A549 (cell line): ENCODE results near the gene FAM193A. TPM values are rescaled to one million over a fixed set of nuclear protein-coding genes. Genes with fewer than 3 reads are reported as not detected.
"Not testable (repeated sequence)": the region's sequence is repeated elsewhere in the genome, so short reads cannot be mapped to it uniquely, and the experiment has no call there.

Experiments used
- ATAC-seq, 2 experiments: fragments of 200-7000 bp in 1 of 2; fragments of >200 bp in 1 of 2; cut with Nextera tagmentation in 1 of 2; cut with Tn5 transposase in 1 of 2; 3 replicates each; pipeline versions ENCODE4 v1.8.0 to v1.9.1; 2018 to 2020; ENCODE audit warnings: mild to moderate bottlenecking in 1 of 2, moderate library complexity in 1 of 2
- CTCF ChIA-PET: fragments of 300-600 bp; sonication (Branson Sonifier 250); formaldehyde crosslinking; extraction: SDS; loops from one replicate; lab custom pipeline; 2021; ENCODE audit warnings: antibody characterized with exemption, inconsistent platforms; lab: Yijun Ruan, JAX
- POLR2A ChIA-PET: fragments of 350-600 bp; formaldehyde crosslinking; extraction: SDS; loops from one replicate; lab custom pipeline; 2021; ENCODE audit warnings: antibody characterized with exemption, inconsistent platforms; lab: Yijun Ruan, JAX
- DNase-seq, 2 experiments: peaks; one replicate each; pipeline versions ENCODE4 v3.0.0 to v3.0.0-alpha.2; 2011 to 2016; ENCODE audit warnings: low read depth in 1 of 2, low spot score in 1 of 2
- FAIRE-seq: peaks from 2 replicates; lab custom pipeline; 2011; peaks lifted over from hg19 to GRCh38; lab: Jason Lieb, UNC
- H3K27ac ChIP-seq, 2 experiments: fragments of >200 bp; sonication (Bioruptor Twin); formaldehyde crosslinking; 3 replicates each; pipeline ENCODE4 v1.5.1; 2016 to 2017
- H3K4me1 ChIP-seq: fragments of >200 bp; sonication (Bioruptor Twin); formaldehyde crosslinking; 3 replicates; pipeline ENCODE4 v1.6.1; 2016
- H3K4me2 ChIP-seq: fragments of >200 bp; sonication (Bioruptor Twin); formaldehyde crosslinking; 3 replicates; pipeline ENCODE4 v1.6.1; 2016
- H3K4me3 ChIP-seq: fragments of >200 bp; sonication (Bioruptor Twin); formaldehyde crosslinking; 3 replicates; pipeline ENCODE4 v1.5.1; 2016
- H3K9me3 ChIP-seq: fragments of >200 bp; sonication (Bioruptor Twin); formaldehyde crosslinking; 3 replicates; pipeline ENCODE4 v1.6.1; 2016
- CBX8 ChIP-seq: fragments of 200-600 bp; sonication (generic); IDR thresholded peaks from 2 replicates; pipeline ENCODE4 v1.6.1; 2016
- GATA3 ChIP-seq: IDR thresholded peaks from 2 replicates; pipeline ENCODE4 v1.6.1; 2012; ENCODE audit warnings: borderline replicate concordance
- HDAC2 ChIP-seq: fragments of 200-600 bp; sonication (generic); IDR thresholded peaks from 2 replicates; pipeline ENCODE4 v1.6.1; 2016
- HEYL ChIP-seq: fragments of 250-450 bp; sonication (Bioruptor Pico); IDR thresholded peaks from 2 replicates; pipeline ENCODE4 v1.8.0; 2021; ENCODE audit warnings: mild to moderate bottlenecking, moderate library complexity
- HOXB5 ChIP-seq: fragments of 250-450 bp; sonication (Bioruptor Pico); IDR thresholded peaks from 2 replicates; pipeline ENCODE4 v1.5.0; 2020; ENCODE audit warnings: mild to moderate bottlenecking, moderate library complexity
- JUNB ChIP-seq: fragments of >200 bp; sonication (Bioruptor Twin); formaldehyde crosslinking; IDR thresholded peaks from 2 replicates; pipeline ENCODE4 v1.6.1; 2016
- KDM1A ChIP-seq: fragments of 200-600 bp; sonication (generic); IDR thresholded peaks from 2 replicates; pipeline ENCODE4 v1.6.1; 2016; ENCODE audit warnings: low read depth, mild to moderate bottlenecking
- MAZ ChIP-seq: fragments of 150-350 bp; IDR thresholded peaks from 2 replicates; pipeline ENCODE4 v1.6.1; 2014; ENCODE audit warnings: antibody characterized with exemption, low read depth, low read length, borderline replicate concordance
- MYC ChIP-seq: IDR thresholded peaks from 2 replicates; pipeline ENCODE4 v1.6.1; 2012; ENCODE audit warnings: mild to moderate bottlenecking, inconsistent platforms, low read length, improper control_type of control experiment, borderline replicate concordance
- PBX3 ChIP-seq: IDR thresholded peaks from 2 replicates; pipeline ENCODE4 v1.6.1; 2012
- PHF8 ChIP-seq: fragments of 200-600 bp; sonication (generic); IDR thresholded peaks from 2 replicates; pipeline ENCODE4 v1.6.1; 2016; ENCODE audit warnings: low read depth, mild to moderate bottlenecking, antibody characterized with exemption, moderate library complexity, borderline replicate concordance
- RARB ChIP-seq: fragments of 250-450 bp; sonication (Bioruptor Pico); IDR thresholded peaks from 2 replicates; pipeline ENCODE4 v1.8.0; 2021; ENCODE audit warnings: mild to moderate bottlenecking, moderate library complexity
- RFX5 ChIP-seq: fragments of 450-650 bp; IDR thresholded peaks from 2 replicates; pipeline ENCODE4 v1.7.1; 2014; ENCODE audit warnings: antibody characterized with exemption, mild to moderate bottlenecking, moderate library complexity
- RNF2 ChIP-seq: fragments of 200-600 bp; sonication (generic); IDR thresholded peaks from 2 replicates; pipeline ENCODE4 v1.6.1; 2016; ENCODE audit warnings: low read depth, mild to moderate bottlenecking, antibody characterized with exemption, moderate library complexity, borderline replicate concordance
- TFCP2L1 ChIP-seq: fragments of 250-450 bp; sonication (Bioruptor Pico); IDR thresholded peaks from 2 replicates; pipeline ENCODE4 v1.5.0; 2021; ENCODE audit warnings: mild to moderate bottlenecking
- USF2 ChIP-seq: fragments of 450-650 bp; IDR thresholded peaks from 2 replicates; pipeline ENCODE4 v1.6.1; 2014; ENCODE audit warnings: antibody characterized with exemption
- ZC3H11A ChIP-seq: fragments of 450-650 bp; IDR thresholded peaks from 2 replicates; pipeline ENCODE4 v1.6.1; 2014; ENCODE audit warnings: antibody characterized with exemption, mild to moderate bottlenecking
- ZSCAN20 ChIP-seq: fragments of 250-450 bp; sonication (Bioruptor Pico); IDR thresholded peaks from 2 replicates; pipeline ENCODE4 v1.8.0; 2022; ENCODE audit warnings: mild to moderate bottlenecking, moderate library complexity
- WGBS: methylation state at CpG from one replicate; pipeline ENCODE4 v1.1.6; 2017; ENCODE audit errors: missing lambda C conversion rate; 5-methylcytosine and 5-hydroxymethylcytosine counted together
- polyA plus RNA-seq, 4 experiments: library from polyadenylated mRNA; depleted of rRNA in 3 of 4; stranded (reverse); fragments of >200 nt; fragmentation: RNase III in 1 of 4; extraction: RNeasy Plus Mini Kit Qiagen cat#74134 plus additional on column Dnase treatment in 1 of 4; gene quantifications; 2 replicates in 3 of 4; 3 replicates in 1 of 4; pipeline ENCODE4 v1.2.3, GENCODE V29; 2011 to 2017

Gene FAM193A
- polyA plus RNA-seq, 2 of the 4 experiments (the other 2 are of a cell fraction) = 4.5 to 6.7 TPM

GRCh38 chr4:2535376-2536192 is 863 bp upstream of the FAM193A start:
- peak in 1 of 2 experiments; percentile 19 for DNase-seq
- Histone ChIP-seq H3K4me2 (peak overlapping the region; percentile 98), H3K4me3 (peak overlapping the region; percentile 75), H3K4me1 (peaks cover 19% of the 10 kb centered on the region; the same call in 2 of the 3 replicates), H3K27ac (peak overlapping the region; percentile 93 to 99), H3K9me3 (no peaks in the 10 kb centered on the region)
- peak; percentile 71; the same call in 1 of the 2 replicates for TF ChIP-seq PHF8
- TF ChIP-seq ZSCAN20 (CRISPR knock-in tag) = no peak
- no peak for TF ChIP-seq HOXB5 (CRISPR knock-in tag)
- TF ChIP-seq ZC3H11A = no peak
- TF ChIP-seq CBX8 = no peak
- TF ChIP-seq MYC = no peak
- TF ChIP-seq RFX5 = no peak
- CTCF ChIA-PET = interaction anchor here (1.5 kb wide), 1 partner anchor 13 kb away, joined by 5 read pairs; no protein-coding TSS in a partner anchor
- WGBS = 45% methylated on average over 15 of the region's 77 CpGs
- FAIRE-seq = no peak
- peak; percentile 18 to 76 for ATAC-seq
- POLR2A ChIA-PET = interaction anchor here (0.6 to 1.7 kb wide), 4 partner anchors 67 to 1426 kb away, joined by 4 to 9 read pairs (median 6); partner anchors contain the start of genes MXD4 and RNF4

DNA sequence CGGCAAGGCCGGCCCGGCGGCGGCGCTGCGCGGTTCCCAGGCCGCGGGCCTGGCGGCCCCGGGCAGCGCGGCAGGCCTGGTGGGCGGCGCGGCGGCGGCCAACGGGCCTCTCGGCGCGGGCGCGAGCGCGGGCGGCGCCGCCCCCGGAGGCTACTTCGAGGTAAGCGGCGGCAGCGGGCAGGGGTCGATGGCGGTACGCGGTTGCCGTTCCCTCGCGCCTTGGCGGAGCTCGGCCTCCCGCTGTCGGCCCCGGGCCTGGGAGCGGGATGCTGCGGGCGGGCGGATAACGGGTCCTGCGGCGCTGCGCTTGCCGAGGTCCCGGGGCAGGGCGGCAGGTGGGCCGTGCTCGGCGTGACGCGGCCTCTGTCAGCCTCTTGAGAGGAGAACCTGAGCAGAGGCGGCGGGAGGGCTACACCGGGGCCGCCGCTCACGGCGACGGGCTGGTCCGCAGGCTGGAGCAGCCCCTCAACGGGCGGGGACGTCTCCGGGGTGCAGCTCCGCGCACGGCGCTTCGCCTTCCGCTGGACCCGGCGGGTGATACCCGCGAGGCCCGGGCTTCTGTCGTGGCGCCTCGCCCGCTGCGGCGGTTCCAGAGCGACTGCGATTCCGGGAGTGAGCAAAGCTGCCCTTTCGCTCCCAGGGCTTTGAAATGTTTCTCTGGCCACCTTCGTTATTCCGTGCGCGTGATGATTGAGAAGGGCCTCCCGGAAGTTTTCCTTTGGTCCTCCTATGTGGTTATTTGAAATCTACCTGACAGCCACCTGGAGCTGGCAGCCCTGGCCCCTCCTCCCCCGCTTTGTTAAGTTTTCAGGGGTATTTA is 774 bp downstream of the FAM193A start:
- CTCF ChIA-PET = no interaction called here
- Histone ChIP-seq H3K4me2 (peak overlapping the region; percentile 88), H3K4me1 (peaks cover 19% of the 10 kb centered on the region; the same call in 2 of the 3 replicates), H3K4me3 (peak overlapping the region; percentile 98)
- 0 out of 2 replicates have a peak, but pooled peaks have one; percentile 35 for TF ChIP-seq PHF8
- TF ChIP-seq HEYL = no peak
- TF ChIP-seq, all 56 proteins: peak for 1
- ATAC-seq (peak; percentile 30 to 41), DNase-seq (peak in 1 of 2 experiments; percentile 48), FAIRE-seq (no peak)
- WGBS = 0% methylated on average over 7 of the region's 103 CpGs
- peak overlapping the region; percentile 97 to 100 for H3K27ac ChIP-seq
- POLR2A ChIA-PET = no interaction called here
- no peaks in the 10 kb centered on the region for H3K9me3 ChIP-seq

DNA sequence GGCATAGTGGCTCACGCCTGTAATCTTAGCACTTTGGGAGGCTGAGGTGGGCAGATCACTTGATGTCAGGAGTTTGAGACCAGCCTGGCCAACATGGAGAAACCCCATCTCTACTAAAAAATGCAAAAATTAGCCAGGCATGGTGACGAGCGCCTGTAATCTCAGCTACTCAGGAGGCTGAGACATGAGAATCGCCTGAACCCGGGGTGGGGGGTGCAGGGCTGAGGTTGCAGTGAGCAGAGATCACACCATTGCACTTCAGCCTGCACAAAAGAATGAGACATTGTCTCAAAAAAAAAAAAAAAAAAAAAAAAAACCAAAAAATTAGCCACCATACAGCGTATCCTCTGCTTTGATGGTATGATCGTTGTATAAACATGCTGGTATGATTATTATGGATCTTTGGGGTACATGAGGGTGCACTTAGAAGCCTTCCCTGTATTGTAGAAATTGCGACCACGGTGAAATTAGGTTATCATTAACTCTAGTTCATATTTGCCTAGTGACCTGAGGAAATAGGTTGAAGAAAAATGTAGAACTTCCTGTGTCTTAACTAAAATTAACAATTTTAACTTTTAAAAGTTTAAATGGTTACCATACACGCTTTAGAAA is 7.2 kb downstream of the FAM193A start:
- FAIRE-seq, ATAC-seq, POLR2A ChIA-PET, H3K4me1 ChIP-seq, H3K4me3 ChIP-seq, CTCF ChIA-PET, H3K4me2 ChIP-seq, DNase-seq, H3K27ac ChIP-seq, H3K9me3 ChIP-seq: not testable (repeated sequence)
- 78% methylated on average over 10 of the region's 10 CpGs for whole genome bisulfite sequencing

GRCh38 chr4:2545321-2546013 is 9.0 kb downstream of the FAM193A start:
- TF ChIP-seq MAZ = no peak
- no peak for TF ChIP-seq USF2
- no peak for TF ChIP-seq PBX3
- TF ChIP-seq RNF2 = no peak
- no peak for TF ChIP-seq TFCP2L1 (CRISPR knock-in tag)
- TF ChIP-seq KDM1A = no peak
- TF ChIP-seq HDAC2 = no peak
- TF ChIP-seq GATA3 = no peak
- TF ChIP-seq JUNB = no peak
- TF ChIP-seq RARB = no peak
- TF ChIP-seq, all 56 proteins: peak for 0
- H3K4me3 ChIP-seq = no peak overlapping the region
- H3K4me1 ChIP-seq = peaks cover 6% of the 10 kb centered on the region; the same call in 1 of the 3 replicates
- no peak overlapping the region for H3K4me2 ChIP-seq
- ATAC-seq (no peak), DNase-seq (no peak), FAIRE-seq (no peak)
- ChIA-PET CTCF (interaction anchor here (0.8 kb wide), 1 partner anchor 12 kb away, joined by 3 read pairs; no protein-coding TSS in a partner anchor), POLR2A (no interaction called here)
- H3K27ac ChIP-seq = no peak overlapping the region
- no peaks in the 10 kb centered on the region for H3K9me3 ChIP-seq
- 83% methylated on average over 7 of the region's 7 CpGs for WGBS
